Left ventricle myocardium inferior (tissue), 1 donor: ENCODE results near the gene SLC26A1. TPM values are rescaled to one million over a fixed set of nuclear protein-coding genes. Genes with fewer than 3 reads are reported as not detected.
A peak's percentile ranks its signal among the peaks of the same experiment; 100 is the strongest.

Experiments
- DNase-seq: peaks from one replicate; pipeline ENCODE4 v3.0.0-alpha.2; 2020
- H3K27ac ChIP-seq: fragments of 200-600 bp; replicated peaks from 2 replicates; pipeline ENCODE4 v1.8.0; 2021
- H3K27me3 ChIP-seq: fragments of 200-600 bp; 2 replicates; pipeline ENCODE4 v1.8.0; 2021; ENCODE audit warnings: low read depth
- H3K36me3 ChIP-seq: fragments of 200-600 bp; 2 replicates; pipeline ENCODE4 v1.8.0; 2021
- H3K4me1 ChIP-seq: fragments of 200-600 bp; 2 replicates; pipeline ENCODE4 v1.8.0; 2021
- H3K4me3 ChIP-seq: fragments of 200-600 bp; 2 replicates; pipeline ENCODE4 v1.8.0; 2021; ENCODE audit warnings: mild to moderate bottlenecking, moderate library complexity
- H3K9me3 ChIP-seq: fragments of 200-600 bp; replicated peaks from 2 replicates; pipeline ENCODE4 v1.8.0; 2021
- intact Hi-C: fragments of 100-400 bp; cut with micrococcal nuclease; formaldehyde crosslinking; loops from one replicate; pipeline ENCODE4 v1.11.0; 2022
- total RNA-seq: library from RNA; stranded (reverse); fragmentation: NEBNext Ultra II Directional; extraction: Animal tissue kit (Norgen Biotek cat#: 25700); gene quantifications from one replicate; pipeline ENCODE4 v1.2.1, GENCODE V29; 2021
- TF ChIP-seq, protein P1 (sequence below): fragments of 200-600 bp; IDR thresholded peaks from 2 replicates; pipeline ENCODE4 v1.8.0; 2021; ENCODE audit warnings: antibody characterized with exemption, mild to moderate bottlenecking, borderline replicate concordance
- donor health status: DM: no; HTN: yes; CAD: no; lungs with severe emphysema.

SLC26A1 gene
- total RNA-seq, 1 donor from 2014 or later: not detected

GRCh38 chr4:1014291-1015167 is 21.3 kb upstream of the SLC26A1 start:
- DNase-seq: no peak
- intact Hi-C loops: no loop called here
- H3K9me3 ChIP-seq: no peaks in the 10 kb centered on the region
- H3K4me1 ChIP-seq: peaks cover 20% of the 10 kb centered on the region
- H3K4me3 ChIP-seq: no peak overlapping the region
- H3K36me3 ChIP-seq: no peaks in the 10 kb centered on the region
- H3K27me3 ChIP-seq: no peaks in the 10 kb centered on the region
- H3K27ac ChIP-seq: no peak overlapping the region
- TF ChIP-seq, protein P1, sequence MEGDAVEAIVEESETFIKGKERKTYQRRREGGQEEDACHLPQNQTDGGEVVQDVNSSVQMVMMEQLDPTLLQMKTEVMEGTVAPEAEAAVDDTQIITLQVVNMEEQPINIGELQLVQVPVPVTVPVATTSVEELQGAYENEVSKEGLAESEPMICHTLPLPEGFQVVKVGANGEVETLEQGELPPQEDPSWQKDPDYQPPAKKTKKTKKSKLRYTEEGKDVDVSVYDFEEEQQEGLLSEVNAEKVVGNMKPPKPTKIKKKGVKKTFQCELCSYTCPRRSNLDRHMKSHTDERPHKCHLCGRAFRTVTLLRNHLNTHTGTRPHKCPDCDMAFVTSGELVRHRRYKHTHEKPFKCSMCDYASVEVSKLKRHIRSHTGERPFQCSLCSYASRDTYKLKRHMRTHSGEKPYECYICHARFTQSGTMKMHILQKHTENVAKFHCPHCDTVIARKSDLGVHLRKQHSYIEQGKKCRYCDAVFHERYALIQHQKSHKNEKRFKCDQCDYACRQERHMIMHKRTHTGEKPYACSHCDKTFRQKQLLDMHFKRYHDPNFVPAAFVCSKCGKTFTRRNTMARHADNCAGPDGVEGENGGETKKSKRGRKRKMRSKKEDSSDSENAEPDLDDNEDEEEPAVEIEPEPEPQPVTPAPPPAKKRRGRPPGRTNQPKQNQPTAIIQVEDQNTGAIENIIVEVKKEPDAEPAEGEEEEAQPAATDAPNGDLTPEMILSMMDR: no peak

DNA sequence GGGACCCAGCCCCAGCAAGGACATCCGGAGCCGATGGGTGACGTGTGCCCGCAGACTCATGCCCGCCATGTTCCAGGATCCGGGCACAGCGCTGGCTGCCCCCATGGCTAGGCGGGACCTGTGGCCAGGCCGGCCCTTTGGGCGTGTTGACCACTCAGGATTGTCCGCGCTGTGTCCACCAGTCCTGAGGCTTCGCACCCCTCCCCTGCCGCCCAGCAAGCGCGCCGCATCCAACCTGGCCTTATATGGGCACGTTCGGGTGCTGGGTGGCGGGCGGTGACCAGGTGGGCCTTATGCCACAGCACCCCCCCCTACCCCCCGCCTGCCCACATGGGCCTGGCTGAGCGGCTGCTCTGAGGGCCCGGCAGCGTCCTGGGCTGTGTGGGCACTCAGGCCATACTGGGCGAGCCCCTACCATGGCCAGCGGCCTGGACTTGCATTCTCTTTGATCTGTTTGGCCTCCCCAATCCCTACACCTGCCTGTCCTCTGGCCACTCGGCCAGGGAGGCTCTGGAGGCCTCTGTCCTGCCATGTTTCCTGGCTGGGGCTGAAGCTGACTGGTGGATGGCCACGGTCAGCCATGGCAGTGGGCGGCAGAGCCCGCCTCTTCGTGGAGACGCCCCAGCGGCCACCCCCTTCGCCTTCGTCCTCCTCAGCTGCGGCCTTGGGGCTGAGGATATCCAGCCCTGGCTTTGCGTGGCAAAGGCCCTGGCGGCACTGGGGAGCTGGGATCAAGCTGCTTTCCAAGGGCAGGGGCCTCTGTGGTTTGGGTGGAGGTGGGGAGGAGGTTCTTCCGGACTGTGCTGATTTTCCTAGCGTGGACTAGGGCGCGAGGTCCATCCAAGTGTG is 20.2 kb upstream of the SLC26A1 start:
- Histone ChIP-seq H3K36me3 (no peaks in the 10 kb centered on the region), H3K4me1 (peaks cover 30% of the 10 kb centered on the region), H3K9me3 (no peaks in the 10 kb centered on the region), H3K27me3 (peaks cover 5% of the 10 kb centered on the region), H3K27ac (no peak overlapping the region), H3K4me3 (no peak overlapping the region)
- TF ChIP-seq, protein P1: no peak
- intact Hi-C loops: no loop called here
- no peak for DNase-seq

DNA sequence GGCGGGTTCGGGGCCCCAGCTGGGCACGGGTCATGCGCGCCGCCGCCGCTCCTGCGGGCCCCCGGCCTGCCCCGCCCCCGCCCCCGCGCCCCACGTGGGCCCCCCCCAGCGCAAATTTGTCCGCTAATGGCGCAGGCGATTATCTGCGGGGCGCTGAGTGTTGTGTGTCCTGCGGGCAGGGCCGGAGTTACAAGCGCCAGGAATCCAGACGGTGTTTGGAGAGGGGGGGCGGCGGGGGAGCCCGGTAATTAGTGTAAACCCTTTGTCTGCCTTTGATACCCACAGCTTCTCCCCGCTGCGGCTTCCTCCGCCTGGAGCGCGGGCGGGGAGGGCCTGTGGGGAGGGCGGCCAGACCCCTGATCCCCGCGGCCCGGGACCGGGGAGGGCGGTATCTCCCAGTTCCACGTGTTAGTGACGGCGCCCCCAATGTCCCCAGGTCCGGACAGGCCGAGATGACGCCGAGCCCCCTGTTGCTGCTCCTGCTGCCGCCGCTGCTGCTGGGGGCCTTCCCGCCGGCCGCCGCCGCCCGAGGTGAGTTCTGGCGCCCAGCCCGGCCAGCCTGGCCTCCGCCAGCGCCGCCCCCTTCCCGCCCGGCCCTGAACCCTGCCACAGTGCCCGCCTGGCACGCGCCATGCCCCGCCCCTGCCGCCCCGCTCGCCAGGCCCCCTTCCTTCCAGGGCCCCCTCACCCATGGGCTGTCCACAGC is 19.0 kb upstream of the SLC26A1 start:
- Histone ChIP-seq H3K36me3 (no peaks in the 10 kb centered on the region), H3K9me3 (no peaks in the 10 kb centered on the region), H3K27ac (no peak overlapping the region), H3K27me3 (peaks cover 17% of the 10 kb centered on the region), H3K4me3 (peak overlapping the region; percentile 67), H3K4me1 (peaks cover 30% of the 10 kb centered on the region)
- TF ChIP-seq, protein P1: no peak
- no peak for DNase-seq
- intact Hi-C loops: no loop called here

DNA sequence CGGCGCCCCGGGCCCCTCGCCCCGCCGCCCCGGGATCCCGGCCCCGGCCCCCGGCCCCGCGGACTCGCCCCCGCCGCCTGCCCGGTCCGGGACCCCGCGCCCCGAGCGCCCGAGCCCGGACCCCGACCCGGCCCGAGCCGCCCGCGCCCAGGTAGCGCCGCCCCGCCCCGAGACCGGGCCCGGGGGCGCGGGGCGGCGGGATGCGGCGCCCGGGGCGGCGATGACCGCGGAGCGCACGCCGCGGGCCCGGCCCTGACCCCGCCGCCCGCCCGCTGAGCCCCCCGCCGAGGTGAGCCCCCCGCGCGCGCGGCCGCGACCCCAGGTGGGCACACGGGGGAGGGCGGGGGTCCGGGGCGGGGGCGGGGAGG is 18.4 kb upstream of the SLC26A1 start:
- Histone ChIP-seq H3K4me1 (peaks cover 30% of the 10 kb centered on the region), H3K9me3 (no peaks in the 10 kb centered on the region), H3K27ac (no peak overlapping the region), H3K36me3 (no peaks in the 10 kb centered on the region), H3K27me3 (peaks cover 22% of the 10 kb centered on the region), H3K4me3 (peak overlapping the region; percentile 68)
- DNase-seq: no peak
- intact Hi-C loops: no loop called here
- TF ChIP-seq, protein P1: no peak

DNA sequence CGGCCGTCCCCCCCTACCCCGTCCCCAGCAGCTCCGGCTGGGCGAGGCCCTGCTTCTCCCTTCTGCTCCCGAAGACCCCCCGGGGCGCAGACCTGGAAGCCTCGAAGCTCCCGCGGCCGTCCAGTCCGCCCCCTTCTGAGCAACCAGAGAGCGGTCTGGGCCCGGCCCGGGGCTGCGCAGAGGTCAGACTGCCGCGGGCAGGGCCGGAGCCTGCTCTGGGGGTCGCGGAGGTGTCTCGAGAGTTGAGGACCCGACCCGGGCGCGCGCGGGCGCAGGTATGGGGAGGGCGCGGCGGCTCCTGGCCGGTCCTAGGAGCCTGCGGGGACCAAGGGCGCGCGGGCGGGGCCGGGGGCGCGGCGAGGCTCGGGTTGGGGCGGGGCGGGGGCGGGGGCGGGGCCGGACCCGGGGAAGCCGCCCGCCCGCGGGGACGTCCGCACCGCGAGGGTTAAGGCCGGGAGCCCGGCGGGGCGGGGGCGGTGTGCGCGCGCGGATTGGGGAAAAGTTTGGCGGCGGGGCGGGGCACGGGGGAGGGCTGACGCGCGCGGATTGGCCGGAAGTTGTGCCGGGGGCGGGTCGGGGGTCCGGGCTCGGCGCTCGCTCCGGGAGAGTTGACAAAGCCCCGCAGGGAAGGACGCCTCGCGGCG is 17.9 kb upstream of the SLC26A1 start, which contains the start of gene FGFRL1:
Gene FGFRL1 (plus strand): TSS at position 605 of the 644 bp plus-strand sequence. CDS start 860 bp downstream, outside the sequence.
- intact Hi-C loops: no loop called here
- peak within 1 kb of the TSS; percentile 47 for H3K27ac ChIP-seq
- no peaks in the 10 kb centered on the region for H3K9me3 ChIP-seq
- peak within 1 kb of the TSS; percentile 68 for H3K4me3 ChIP-seq
- peak; percentile 96 for DNase-seq
- TF ChIP-seq, protein P1: no peak
- peaks cover 27% of the 10 kb centered on the region for H3K27me3 ChIP-seq
- no peaks in the 10 kb centered on the region for H3K36me3 ChIP-seq
- H3K4me1 ChIP-seq: peaks cover 30% of the 10 kb centered on the region
